ENCODE data around the gene PTPN2.

The PTPN2 gene

GRCh38 chr18:12857215-12857905 is 26.7 kb downstream of the PTPN2 start:
- DNase-seq = no peak

- DNase-seq = no peak
Measured at GRCh38 chr18:12855916-12856315, 28.1 kb downstream of the PTPN2 start.

GRCh38 chr18:12852566-12853315 is 31.3 kb downstream of the PTPN2 start:
- DNase-seq = no peak

GRCh38 chr18:12851716-12852115 is 32.3 kb downstream of the PTPN2 start:
- no peak for DNase-seq

- DNase-seq = no peak
Measured at GRCh38 chr18:12849548-12849947, 34.5 kb downstream of the PTPN2 start.

- DNase-seq = no peak
Measured at GRCh38 chr18:12848405-12848804, 35.6 kb downstream of the PTPN2 start.

GRCh38 chr18:12844391-12844790 is 39.6 kb downstream of the PTPN2 start:
- no peak for DNase-seq

- DNase-seq = no peak
Measured at GRCh38 chr18:12843420-12844350, 40.4 kb downstream of the PTPN2 start.

- no peak for DNase-seq
Measured at GRCh38 chr18:12842459-12843380, 41.3 kb downstream of the PTPN2 start.

GRCh38 chr18:12841070-12841469 is 43.0 kb downstream of the PTPN2 start:
- no peak for DNase-seq

GRCh38 chr18:12840382-12840781 is 43.7 kb downstream of the PTPN2 start:
- no peak for DNase-seq

- no peak for DNase-seq
Measured at GRCh38 chr18:12839526-12840196, 44.4 kb downstream of the PTPN2 start.

GRCh38 chr18:12839057-12839525 is 44.9 kb downstream of the PTPN2 start:
- DNase-seq = no peak

GRCh38 chr18:12838178-12838634 is 45.8 kb downstream of the PTPN2 start:
- DNase-seq = peak; percentile 21

GRCh38 chr18:12837747-12838146 is 46.3 kb downstream of the PTPN2 start:
- DNase-seq = no peak

GRCh38 chr18:12836551-12836950 is 47.5 kb downstream of the PTPN2 start:
- no peak for DNase-seq

GRCh38 chr18:12828116-12829051 is 55.7 kb downstream of the PTPN2 start:
- no peak for DNase-seq

GRCh38 chr18:12827588-12827987 is 56.4 kb downstream of the PTPN2 start:
- DNase-seq = no peak

- DNase-seq = no peak
Measured at GRCh38 chr18:12825230-12825629, 58.8 kb downstream of the PTPN2 start.

- no peak for DNase-seq
Measured at GRCh38 chr18:12823892-12824291, 60.1 kb downstream of the PTPN2 start.
